HG02970 (cell line): Measurements from ENCODE around the gene WNT11.

Experiments
- ATAC-seq: cut with Tn5 transposase; IDR thresholded peaks from one replicate; pipeline ENCODE4 v1.9.1; 2021; ENCODE audit warnings: mild to moderate bottlenecking, moderate library complexity, moderate number of reproducible peaks; ENCODE audit not compliant: unreplicated experiment, low FRiP score

Gene WNT11

GRCh38 chr11:76206327-76207081 is at the start of gene WNT11:
Gene WNT11 (minus strand): TSS chr11:76206502. CDS start chr11:76206407, 95 bp downstream.
- ATAC-seq = no peak

GRCh38 chr11:76253416-76253815 is 47.1 kb upstream of the WNT11 start:
- no peak for ATAC-seq

GRCh38 chr11:76252631-76253070 is 46.3 kb upstream of the WNT11 start:
- ATAC-seq = no peak

GRCh38 chr11:76251576-76251975 is 45.3 kb upstream of the WNT11 start:
- no peak for ATAC-seq

GRCh38 chr11:76251226-76251575 is 44.9 kb upstream of the WNT11 start:
- ATAC-seq = no peak

GRCh38 chr11:76250520-76251225 is 44.4 kb upstream of the WNT11 start:
- ATAC-seq = no peak

- ATAC-seq = no peak
These were observed 43.0 kb upstream of the WNT11 start for GRCh38 chr11:76249195-76249741.

- no peak for ATAC-seq
These were observed 41.9 kb upstream of the WNT11 start for GRCh38 chr11:76248210-76248609.

- ATAC-seq = no peak
These were observed 40.8 kb upstream of the WNT11 start for GRCh38 chr11:76247091-76247490.

- ATAC-seq = no peak
These were observed 40.1 kb upstream of the WNT11 start for GRCh38 chr11:76246271-76246933.

GRCh38 chr11:76245720-76246119 is 39.4 kb upstream of the WNT11 start:
- ATAC-seq = no peak

GRCh38 chr11:76244316-76244851 is 38.1 kb upstream of the WNT11 start:
- no peak for ATAC-seq

- no peak for ATAC-seq
These were observed 37.6 kb upstream of the WNT11 start for GRCh38 chr11:76243957-76244285.

- no peak for ATAC-seq
These were observed 37.1 kb upstream of the WNT11 start for GRCh38 chr11:76243193-76243956.

- no peak for ATAC-seq
These were observed 35.9 kb upstream of the WNT11 start for GRCh38 chr11:76242004-76242779.

- ATAC-seq = no peak
These were observed 35.1 kb upstream of the WNT11 start for GRCh38 chr11:76241243-76242000.

- ATAC-seq = no peak
These were observed 34.4 kb upstream of the WNT11 start for GRCh38 chr11:76240666-76241065.

GRCh38 chr11:76240161-76240540 is 33.8 kb upstream of the WNT11 start:
- no peak for ATAC-seq
